NB4 (cell line): Measurements from ENCODE around the gene SDC3.

ENCODE experiments used
- DNase-seq: peaks from one replicate; pipeline ENCODE4 v3.0.0; 2010; ENCODE audit warnings: low read depth
- H3K4me3 ChIP-seq: one replicate; pipeline ENCODE4 v1.5.1; 2011; ENCODE audit warnings: mild to moderate bottlenecking, low read depth, low read length, moderate library complexity
- MYC ChIP-seq: IDR thresholded peaks from 2 replicates; pipeline ENCODE4 v1.6.1; 2011; ENCODE audit warnings: low read depth, low read length
- POLR2A ChIP-seq: IDR thresholded peaks from 2 replicates; pipeline ENCODE4 v1.6.1; 2011; ENCODE audit warnings: mild to moderate bottlenecking; ENCODE audit not compliant: insufficient read length; ENCODE audit errors: extremely low read depth
- TF ChIP-seq, protein P1 (sequence below): IDR thresholded peaks from 2 replicates; pipeline ENCODE4 v1.6.1; 2011; ENCODE audit warnings: low read depth, low read length
- TF ChIP-seq, protein P2 (sequence below): IDR thresholded peaks from one replicate; pipeline ENCODE4 v1.5.1; 2012; ENCODE audit warnings: low read depth, low read length

SDC3 gene

DNA sequence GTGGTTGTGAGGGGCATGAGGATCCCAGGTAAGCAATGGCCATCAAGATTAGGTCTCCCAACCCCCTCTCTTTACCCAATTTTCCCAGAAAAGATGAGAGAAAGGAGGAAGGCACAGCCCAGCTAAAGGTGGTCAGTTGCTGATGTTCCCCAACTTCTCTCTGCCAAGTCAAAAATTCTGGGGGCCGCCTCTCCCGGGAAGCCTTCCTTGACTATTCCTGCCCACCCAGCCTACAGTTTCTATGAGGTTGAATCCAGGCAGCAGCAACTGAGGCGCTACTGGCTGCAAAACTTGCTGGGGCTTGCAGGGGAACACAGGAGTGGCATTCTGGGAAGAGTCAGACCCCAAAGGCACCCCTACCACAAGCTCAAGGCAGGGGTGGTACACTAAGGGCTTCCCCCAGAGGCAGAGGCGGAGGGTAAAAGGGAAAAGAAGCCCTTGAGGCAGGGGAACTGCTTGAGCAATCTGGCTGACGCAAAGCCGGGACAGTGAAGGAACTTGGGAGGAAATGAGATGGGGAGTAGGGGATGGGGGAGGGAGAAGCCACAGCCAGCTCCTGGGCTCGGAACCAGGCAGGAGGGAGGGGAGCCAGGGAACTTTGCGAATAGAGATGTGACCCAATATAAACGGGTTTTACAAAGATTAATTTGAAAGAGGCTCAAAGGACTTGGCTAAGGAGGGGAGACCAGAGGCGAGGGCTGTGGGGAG lies 31.2 kb downstream of the SDC3 start:
- TF ChIP-seq, protein P1, sequence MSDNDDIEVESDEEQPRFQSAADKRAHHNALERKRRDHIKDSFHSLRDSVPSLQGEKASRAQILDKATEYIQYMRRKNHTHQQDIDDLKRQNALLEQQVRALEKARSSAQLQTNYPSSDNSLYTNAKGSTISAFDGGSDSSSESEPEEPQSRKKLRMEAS = no peak
- no peak for TF ChIP-seq MYC
- TF ChIP-seq, protein P2, sequence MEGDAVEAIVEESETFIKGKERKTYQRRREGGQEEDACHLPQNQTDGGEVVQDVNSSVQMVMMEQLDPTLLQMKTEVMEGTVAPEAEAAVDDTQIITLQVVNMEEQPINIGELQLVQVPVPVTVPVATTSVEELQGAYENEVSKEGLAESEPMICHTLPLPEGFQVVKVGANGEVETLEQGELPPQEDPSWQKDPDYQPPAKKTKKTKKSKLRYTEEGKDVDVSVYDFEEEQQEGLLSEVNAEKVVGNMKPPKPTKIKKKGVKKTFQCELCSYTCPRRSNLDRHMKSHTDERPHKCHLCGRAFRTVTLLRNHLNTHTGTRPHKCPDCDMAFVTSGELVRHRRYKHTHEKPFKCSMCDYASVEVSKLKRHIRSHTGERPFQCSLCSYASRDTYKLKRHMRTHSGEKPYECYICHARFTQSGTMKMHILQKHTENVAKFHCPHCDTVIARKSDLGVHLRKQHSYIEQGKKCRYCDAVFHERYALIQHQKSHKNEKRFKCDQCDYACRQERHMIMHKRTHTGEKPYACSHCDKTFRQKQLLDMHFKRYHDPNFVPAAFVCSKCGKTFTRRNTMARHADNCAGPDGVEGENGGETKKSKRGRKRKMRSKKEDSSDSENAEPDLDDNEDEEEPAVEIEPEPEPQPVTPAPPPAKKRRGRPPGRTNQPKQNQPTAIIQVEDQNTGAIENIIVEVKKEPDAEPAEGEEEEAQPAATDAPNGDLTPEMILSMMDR = no peak
- no peak for TF ChIP-seq POLR2A
- H3K4me3 ChIP-seq = no peak overlapping the region
- peak; percentile 37 for DNase-seq

DNA sequence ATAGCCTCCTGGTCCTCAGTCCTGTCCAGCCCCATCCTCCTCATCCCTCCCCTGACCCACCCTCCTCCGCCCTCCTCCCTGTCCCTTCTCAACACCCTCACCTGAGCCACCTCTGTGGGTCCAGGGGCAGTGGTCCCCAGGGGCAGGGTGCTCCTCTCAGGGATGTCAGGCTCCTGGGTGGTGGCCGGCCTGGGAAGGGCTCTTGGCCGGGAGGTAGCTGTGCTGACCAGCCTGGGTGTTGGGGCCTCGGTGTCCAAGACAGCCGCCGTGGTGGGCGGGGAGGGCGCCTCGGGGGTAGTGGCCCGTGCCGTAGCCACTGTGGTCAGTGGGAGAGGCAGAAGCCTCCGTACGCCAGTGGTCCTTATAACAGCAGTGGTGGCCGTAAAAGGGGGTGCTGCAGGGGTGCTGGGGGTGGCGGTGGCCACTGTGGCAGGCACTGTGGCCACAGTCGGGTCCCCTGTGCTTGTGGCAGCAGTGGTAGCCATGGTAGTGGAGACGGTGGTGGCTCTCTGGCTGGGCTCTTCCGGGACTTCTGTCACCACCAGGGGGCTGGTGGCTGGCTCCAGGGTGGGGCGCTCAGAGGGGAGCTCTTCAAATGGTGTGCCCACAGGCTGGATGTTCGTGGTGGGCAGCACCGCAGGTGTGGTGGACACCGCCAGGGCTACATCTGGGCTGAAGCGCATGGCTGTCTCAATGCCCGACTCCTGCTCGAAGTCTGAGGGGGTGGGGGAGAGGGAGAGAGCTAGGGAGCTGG lies 31.9 kb downstream of the SDC3 start:
- no peak overlapping the region for H3K4me3 ChIP-seq
- TF ChIP-seq, protein P1 = no peak
- no peak for TF ChIP-seq POLR2A
- TF ChIP-seq, protein P2 = no peak
- no peak for DNase-seq

DNA sequence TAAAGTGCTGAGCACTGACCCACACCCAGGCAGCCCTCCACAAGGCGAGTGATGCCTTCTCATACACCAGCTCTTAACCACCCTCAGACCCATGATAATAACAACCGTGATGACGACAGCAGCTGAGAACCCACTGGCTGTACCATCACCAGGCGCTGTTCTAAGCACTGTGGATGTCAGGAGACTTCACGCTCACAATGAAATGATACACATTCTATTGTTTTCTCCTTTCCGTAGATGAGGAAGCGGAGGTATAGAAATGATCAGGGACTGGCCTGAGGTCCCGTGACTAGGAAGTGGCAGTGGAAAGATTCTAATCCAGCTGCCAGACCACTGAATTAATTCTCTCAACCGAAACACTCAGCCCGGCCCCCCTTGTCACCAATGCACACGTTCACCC lies 32.6 kb downstream of the SDC3 start:
- no peak overlapping the region for H3K4me3 ChIP-seq
- DNase-seq = no peak
- TF ChIP-seq, protein P1 = no peak
- TF ChIP-seq, protein P2 = no peak
- TF ChIP-seq POLR2A (no peak), MYC (no peak)

DNA sequence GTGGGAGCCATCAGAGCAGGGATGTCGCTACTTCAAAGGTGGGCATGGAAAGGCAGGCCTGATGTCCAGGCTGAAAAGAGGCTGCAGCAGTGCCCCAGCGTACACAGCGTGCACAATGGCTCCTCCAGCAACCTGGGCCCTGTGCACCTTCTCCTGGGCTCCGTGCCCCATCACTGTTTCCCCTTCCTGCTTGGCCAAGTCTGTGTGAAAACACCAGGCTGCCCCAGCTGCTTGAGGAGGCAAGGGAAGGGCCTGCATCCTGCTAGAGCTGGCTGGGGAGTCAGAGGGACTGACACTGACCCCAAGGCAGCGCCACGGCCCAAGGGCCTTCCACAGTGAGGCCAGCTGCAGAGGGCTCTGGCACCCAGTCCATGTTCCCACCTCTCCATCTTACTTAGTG lies 33.4 kb downstream of the SDC3 start:
- TF ChIP-seq POLR2A = no peak
- TF ChIP-seq, protein P2 = no peak
- TF ChIP-seq MYC = no peak
- TF ChIP-seq, protein P1 = no peak
- H3K4me3 ChIP-seq = no peak overlapping the region
- no peak for DNase-seq

DNA sequence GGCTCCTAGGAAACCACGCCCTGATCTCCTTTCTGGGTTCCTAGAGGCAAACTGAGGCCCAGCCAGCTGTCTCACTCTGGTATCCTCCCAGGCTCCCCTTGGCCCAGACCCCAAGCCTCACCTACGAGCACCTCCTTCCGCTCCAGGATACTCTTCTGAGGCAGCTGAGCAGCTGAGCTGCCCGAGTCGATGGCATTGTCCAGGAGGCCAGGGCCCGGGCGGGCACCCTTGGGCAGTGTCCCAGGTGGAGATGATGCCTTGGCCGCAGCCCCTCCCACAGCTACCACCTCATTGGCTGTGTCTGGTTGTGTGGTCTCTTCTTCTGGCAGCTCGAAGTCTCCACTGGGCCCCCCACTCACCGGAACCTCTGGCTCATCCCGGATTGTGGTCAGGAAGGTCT lies 34.4 kb downstream of the SDC3 start:
- H3K4me3 ChIP-seq = no peak overlapping the region
- DNase-seq = no peak
- TF ChIP-seq, protein P2 = no peak
- TF ChIP-seq, protein P1 = no peak
- TF ChIP-seq POLR2A (no peak), MYC (no peak)
